Measurements from ENCODE around the gene TIMP3. TPM values are rescaled to one million over a fixed set of nuclear protein-coding genes. Genes with fewer than 3 reads are reported as not detected.
"Not testable (repeated sequence)": the region's sequence is repeated elsewhere in the genome, so short reads cannot be mapped to it uniquely, and the experiment has no call there.

The TIMP3 gene
- 288 TPM for total RNA-seq
- long read RNA-seq, full-length matches to known transcripts: 171 of 222 reads
- long read RNA-seq, partial matches to known transcripts: 49 of 222 reads
- long read RNA-seq, other reads (novel, unspliced or antisense): 2 of 222 reads

DNA sequence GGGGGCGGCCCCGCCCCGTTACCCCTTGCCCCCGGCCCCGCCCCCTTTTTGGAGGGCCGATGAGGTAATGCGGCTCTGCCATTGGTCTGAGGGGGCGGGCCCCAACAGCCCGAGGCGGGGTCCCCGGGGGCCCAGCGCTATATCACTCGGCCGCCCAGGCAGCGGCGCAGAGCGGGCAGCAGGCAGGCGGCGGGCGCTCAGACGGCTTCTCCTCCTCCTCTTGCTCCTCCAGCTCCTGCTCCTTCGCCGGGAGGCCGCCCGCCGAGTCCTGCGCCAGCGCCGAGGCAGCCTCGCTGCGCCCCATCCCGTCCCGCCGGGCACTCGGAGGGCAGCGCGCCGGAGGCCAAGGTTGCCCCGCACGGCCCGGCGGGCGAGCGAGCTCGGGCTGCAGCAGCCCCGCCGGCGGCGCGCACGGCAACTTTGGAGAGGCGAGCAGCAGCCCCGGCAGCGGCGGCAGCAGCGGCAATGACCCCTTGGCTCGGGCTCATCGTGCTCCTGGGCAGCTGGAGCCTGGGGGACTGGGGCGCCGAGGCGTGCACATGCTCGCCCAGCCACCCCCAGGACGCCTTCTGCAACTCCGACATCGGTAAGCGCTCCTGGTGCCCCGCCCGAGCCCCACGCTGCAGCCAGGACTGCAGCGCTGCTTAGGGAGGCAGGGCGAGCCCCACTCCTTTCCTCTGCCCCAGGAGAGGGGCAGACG, at the start of gene TIMP3:
TSS of gene TIMP3 (plus strand) at position 169 of the 700 bp plus-strand sequence. CDS start at position 466, 297 bp downstream.
- intact Hi-C loops (cut with DNase I): loop anchor here (2.0 kb wide), 1 partner anchor 185 kb away; no protein-coding TSS in a partner anchor
- ATAC-seq (peak; percentile 91), DNase-seq (ENCODE audit: missing footprints) (peak; percentile 94)

DNA sequence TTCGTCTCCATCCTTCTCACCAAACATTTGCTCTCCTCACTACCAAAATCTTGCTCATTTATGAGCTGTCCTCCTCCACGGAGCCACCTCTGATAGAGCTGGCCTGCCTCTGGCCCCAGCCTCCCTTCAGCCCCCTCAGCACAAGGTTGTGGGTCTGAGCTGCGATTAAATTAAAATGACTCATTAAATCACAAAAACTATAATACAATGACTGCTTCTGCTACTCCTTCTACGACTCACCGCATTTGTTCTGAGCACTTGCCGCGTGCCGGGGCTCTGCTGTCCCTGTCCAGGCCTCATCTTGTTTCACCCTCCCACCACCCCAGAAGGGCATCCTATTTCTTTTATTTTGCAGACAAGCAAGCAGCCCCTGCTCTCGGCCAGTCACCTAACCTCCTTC, 49.2 kb upstream of the TIMP3 start:
- ATAC-seq: no peak
- DNase-seq (ENCODE audit: missing footprints): no peak
- intact Hi-C loops (cut with DNase I): no loop called here

DNA sequence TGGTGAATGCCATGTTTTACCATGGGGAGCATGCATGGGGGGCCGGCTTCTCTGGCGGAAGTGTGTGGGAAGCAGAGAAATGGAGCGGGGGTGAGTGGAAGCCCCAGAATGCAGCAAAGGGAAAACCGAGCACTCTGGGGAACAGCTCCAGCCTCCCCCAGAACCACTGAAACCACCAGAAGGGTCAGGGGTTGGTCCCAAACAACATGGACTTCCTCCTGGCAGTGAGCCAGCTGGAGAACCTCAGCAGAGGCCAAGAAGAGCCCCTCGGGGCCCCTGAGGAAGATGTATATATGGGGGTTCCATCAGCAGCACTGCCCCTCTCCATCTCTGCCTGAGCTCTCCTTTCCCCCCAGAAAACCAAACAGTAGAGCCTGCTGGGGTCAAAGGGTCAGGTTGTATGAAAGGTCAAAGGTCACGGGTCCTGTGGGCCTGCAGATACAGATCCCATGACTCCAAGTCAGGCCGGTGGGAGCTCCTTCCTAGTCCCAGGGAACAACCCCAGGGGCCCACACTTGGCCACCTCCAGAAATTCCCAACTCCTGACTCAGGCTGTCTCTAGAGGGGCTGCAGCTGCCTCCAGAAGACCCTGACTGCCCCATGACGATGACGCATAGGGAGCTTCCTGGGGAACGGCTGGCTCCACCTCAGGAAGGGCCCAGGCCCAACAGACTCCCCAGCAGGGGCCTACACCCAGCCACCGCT, 48.5 kb upstream of the TIMP3 start:
- peak; percentile 35 for ATAC-seq
- intact Hi-C loops (cut with DNase I): no loop called here
- DNase-seq (ENCODE audit: missing footprints): peak; percentile 47

DNA sequence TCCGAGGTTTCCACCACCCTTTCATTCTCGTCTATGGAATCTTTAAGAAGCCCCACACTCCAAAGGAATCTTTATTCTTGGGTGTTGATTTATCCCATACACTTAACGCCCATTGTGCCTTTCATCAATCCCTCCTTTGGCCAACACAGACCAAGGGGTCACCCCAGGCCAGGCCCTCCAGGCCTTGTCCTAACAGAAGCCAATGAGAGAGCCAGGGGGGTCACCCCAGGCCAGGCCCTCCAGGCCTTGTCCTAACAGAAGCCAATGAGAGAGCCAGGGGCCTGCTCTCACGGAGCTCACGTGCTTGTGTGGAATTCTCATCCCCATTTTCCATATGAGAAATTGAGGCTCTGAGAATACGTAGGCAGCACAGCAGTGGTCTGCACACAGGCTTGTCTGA, 47.9 kb upstream of the TIMP3 start:
- ATAC-seq: no peak
- DNase-seq (ENCODE audit: missing footprints): peak; percentile 72
- intact Hi-C loops (cut with DNase I): no loop called here

DNA sequence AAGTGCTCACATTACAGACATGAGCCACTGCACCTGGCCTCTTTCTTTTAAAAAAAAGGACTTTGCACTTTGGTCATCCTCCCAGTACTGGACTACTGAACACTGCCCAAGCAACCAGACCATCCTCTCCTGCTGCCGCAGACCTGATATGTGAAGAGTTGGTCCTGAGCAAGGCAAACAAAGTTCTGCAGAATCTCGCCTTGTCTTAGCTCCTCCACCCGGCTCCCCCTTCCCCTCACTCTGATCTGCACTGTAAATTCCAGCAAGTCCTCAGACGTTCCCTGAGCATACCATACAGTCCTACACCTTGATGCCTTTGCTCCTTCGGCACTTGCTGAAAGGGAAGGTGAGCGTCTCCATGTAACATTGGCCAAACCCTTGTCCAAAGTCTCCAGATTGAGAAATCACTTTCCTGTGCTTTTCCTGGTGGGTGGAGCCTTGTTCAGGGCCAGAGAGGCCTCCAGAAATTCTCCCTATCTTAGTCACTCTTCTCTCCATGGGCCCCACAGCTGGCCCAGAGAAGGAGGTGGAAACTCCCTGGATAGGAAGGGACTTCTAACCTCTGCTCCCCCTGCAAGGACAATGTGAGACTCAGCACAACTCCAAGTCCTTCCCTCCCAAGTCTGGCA, 47.0 kb upstream of the TIMP3 start:
- peak; percentile 75 for DNase-seq (ENCODE audit: missing footprints)

DNA sequence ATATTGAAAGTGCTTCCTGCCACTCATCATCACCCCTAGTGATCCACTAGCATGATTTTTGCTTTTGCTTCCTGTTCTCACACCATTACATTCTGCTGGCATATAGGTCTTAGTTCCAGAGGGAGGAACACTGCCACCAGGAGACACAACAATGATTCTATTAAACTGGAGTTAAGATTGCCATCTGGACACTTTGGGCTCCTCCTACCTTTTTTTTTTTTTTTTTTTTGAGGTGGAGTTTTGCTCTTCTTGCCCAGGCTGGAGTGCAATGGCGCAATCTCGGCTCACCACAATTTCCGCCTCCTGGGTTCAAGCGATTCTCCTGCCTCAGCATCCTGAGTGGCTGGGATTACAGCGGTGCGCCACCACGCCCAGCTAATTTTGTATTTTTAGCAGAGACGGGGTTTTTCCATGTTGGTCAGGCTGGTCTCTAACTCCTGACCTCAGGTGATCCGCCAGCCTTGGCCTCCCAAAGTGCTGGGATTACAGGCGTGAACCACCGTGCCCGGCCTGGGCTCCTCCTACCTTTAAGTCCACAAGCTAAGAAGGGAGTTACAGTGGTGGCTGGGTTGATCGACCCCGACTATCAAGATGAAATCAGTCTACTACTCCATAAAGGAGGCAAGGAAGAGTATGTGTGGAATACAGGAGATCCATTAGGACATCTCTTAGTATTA, 44.3 kb upstream of the TIMP3 start:
- peak; percentile 54 for DNase-seq (ENCODE audit: missing footprints)
- intact Hi-C loops (cut with DNase I); ATAC-seq: not testable (repeated sequence)

More for the DNA sequence above, 47.0 kb upstream of the TIMP3 start:
- ATAC-seq: peak; percentile 92
- intact Hi-C loops (cut with DNase I): no loop called here

DNA sequence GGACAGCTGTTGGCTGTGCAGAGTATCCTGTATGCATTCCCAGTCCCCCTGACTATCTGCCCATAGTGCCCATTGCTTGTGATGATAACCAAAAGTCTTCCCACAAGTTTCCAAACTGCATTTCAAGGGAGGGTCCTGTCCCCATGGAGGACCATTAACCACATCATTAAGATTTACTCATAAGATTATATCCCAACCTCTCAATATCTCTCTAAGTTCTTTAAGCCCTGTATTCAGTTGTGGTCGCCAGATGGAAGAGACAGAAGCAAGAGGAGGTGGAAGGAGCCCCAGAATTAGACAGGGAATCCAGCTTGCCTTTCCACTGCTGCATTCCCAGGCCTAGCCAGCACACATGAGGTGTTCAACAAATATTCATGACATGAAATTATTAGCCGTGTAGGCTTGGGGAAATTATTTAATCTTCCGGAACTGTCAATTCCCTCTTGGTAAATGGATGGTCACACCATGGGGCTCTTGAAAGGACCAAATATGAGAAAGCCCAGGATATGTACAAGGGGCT, 42.6 kb upstream of the TIMP3 start:
- intact Hi-C loops (cut with DNase I): no loop called here

DNA sequence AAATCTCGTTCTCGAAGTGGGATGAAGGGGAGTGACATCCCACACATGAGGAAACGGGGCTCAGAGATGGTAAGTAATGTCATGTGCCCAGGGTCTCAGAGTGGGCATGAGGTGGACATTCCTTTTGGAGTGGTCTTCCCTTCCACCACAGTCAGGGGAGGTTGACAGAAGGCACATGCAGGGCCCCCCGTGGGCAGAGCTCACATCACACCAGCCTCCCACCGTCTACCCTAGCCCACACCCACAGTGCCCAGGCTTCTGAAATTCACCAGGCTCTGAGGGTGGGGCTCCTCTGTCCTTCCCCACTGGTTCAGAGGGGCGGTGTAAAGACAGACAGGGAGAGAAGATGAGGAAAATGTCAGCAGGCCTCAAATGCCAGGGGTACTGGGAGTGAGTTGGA, 41.1 kb upstream of the TIMP3 start:
- ATAC-seq: no peak
- intact Hi-C loops (cut with DNase I): loop anchor here (5.0 kb wide), 1 partner anchor 43 kb away; no protein-coding TSS in a partner anchor
- DNase-seq (ENCODE audit: missing footprints): no peak

More for the DNA sequence above, 42.6 kb upstream of the TIMP3 start:
- DNase-seq (ENCODE audit: missing footprints): no peak
- ATAC-seq: no peak

DNA sequence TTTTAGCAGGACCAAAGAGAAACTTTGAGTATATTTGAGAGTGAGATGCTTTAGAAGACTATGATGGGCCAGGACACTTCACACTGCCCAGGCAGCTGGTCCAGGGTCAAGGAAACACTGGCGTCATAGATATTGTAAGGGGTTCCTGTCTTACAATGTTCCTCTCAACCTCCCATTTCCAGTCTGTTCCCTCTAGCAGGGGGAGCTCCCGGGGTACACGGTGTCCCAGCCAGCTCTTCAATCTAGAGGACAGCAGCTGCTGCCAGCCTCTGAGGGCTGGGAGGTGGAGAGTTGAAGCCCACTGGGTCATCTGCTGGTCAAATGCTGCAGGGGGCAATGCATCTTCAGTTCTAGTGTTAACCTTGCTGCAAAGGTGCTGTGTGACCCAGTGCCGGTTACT, 40.7 kb upstream of the TIMP3 start:
- ATAC-seq (peak; percentile 40), DNase-seq (ENCODE audit: missing footprints) (no peak)
- intact Hi-C loops (cut with DNase I): loop anchor here (5.0 kb wide), 1 partner anchor 44 kb away; no protein-coding TSS in a partner anchor

DNA sequence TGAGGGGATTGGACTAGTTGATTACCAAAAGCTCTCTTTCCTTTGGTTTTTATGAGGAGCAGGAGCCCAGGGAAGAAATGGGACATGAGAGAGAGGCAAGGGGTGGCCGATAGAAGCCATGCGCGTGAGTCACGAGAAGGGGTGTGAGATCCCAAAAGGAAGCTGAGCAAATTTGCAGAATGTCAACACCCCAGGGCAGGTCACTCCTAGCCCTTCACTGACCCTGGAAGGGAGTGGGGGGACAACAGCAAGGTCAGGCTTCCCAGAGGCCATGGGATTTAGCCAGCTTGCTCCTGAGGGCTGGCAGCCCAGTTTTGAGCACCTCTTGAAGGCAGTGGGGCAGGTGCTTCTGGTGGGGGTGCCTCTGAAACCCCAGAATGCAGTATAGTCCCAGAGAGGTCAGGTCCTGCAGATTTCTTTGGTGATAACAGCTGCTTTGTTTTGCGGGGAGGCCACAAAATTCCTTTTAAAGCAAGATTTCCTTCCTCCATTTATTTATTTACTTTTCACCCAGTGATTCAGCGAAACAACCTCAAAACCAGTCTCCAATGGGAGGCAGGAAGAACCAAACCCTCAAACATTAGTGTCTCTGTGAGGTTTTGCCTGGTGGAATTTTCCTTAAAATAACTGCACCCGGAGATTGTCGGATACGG, 40.1 kb upstream of the TIMP3 start:
- DNase-seq (ENCODE audit: missing footprints): no peak
- ATAC-seq: no peak
- intact Hi-C loops (cut with DNase I): loop anchor here (5.0 kb wide), 1 partner anchor 44 kb away; no protein-coding TSS in a partner anchor

DNA sequence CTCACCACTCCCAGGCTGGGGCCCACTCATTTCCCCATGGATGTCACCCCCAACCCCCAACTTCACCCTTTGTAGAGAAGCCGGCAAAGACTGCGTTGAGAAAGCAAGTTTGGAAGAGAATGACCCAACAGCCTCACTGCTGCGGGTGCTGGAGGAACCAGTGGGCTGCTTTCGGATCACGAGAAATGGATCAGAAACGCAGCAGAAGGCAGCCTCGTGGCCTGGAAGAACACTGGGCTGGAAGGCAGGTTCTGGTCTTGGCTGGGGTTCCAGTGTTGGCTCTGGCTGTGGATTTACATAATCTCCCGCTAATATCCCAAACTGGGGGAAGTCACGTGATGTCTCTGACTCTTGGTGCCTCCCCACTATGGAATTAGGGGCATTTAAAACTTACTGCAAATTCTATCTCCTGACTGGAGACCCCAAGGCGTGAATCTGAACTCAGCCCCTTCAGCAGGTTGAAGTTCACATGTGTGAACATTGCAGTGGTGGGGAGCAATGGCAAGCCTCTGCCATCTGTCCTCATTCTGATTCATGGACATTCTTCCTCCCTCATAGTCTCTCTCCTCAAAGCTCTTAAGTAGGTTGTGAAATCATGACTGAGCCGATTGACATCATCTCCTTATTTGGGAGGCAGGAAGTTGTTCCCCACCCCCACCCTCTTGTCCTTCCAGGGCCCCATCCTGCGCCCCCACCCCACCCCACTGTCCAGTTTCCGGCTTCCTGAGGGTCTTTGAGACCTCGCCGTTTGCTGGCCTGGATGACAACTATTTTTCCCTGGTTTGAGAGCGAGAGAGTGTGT, 37.0 kb upstream of the TIMP3 start:
- peak; percentile 81 for ATAC-seq
- intact Hi-C loops (cut with DNase I): loop anchor here (5.0 kb wide), 1 partner anchor 47 kb away; no protein-coding TSS in a partner anchor

DNA sequence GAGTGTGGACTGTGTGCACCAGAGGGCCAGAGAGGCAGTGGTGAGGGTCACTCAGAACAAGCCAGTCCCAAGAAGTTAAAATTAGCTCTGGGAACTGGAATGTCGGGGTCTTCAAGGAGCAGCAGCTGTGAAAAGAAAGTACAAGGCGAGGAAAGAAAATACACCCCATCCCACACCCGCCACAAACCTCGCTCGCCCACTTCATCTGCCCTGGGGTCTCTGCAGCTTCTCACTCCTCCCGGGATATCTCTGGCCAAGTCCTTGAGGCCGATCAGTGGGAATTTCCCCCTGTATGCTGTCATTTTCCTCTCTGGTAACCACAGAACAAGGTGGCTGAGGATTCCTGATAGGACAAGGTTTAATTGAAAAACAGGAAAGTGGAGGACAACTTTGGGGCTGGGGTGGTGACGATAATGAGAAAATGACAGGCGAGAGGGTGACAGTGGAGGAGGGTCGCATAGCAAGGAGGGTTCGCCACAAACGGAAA, 36.3 kb upstream of the TIMP3 start:
- no peak for DNase-seq (ENCODE audit: missing footprints)
- ATAC-seq: no peak
- intact Hi-C loops (cut with DNase I): no loop called here

More for the DNA sequence above, 37.0 kb upstream of the TIMP3 start:
- peak; percentile 81 for DNase-seq (ENCODE audit: missing footprints)

DNA sequence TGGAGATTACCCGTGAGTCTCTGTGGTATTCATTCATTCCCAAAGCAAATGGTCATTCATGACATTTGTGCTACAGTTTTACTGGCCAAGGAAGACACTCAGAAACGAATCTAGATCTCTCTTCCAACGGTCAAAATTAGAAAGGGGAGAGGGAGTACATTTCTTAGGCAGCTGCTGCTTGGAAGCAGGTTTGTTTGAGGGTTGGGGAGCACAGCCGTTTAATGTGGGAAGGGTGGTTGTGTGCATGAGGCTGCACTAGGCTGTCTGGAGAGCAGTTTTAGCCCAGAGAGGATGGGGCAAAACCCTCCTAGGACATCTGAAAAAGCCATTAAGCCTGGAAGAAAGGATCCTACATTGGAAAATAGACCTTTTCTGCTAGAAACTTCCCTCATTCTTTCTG, 29.7 kb upstream of the TIMP3 start:
- intact Hi-C loops (cut with DNase I): loop anchor here (5.0 kb wide), 1 partner anchor 34 kb away; no protein-coding TSS in a partner anchor
- no peak for DNase-seq (ENCODE audit: missing footprints)
- ATAC-seq: peak; percentile 45

DNA sequence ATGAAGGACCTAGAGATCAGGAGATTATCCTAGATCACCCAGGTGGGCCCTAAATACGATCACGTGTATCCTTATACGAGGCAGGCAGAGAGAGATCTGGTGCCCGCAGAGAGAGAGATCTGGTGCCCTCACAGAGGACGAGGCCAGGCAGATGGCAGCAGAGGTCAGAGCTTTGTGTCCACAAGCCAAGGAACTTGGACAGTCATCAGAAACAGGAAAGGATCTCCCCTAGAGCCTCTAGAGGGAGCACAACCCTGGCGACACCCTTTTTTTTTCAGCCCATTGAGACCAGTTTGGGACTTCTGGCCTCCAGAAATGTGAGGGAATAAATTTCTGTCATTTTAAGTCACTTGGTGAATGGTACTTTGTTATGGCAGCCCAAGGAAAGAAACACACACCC, 25.5 kb upstream of the TIMP3 start:
- ATAC-seq (no peak), DNase-seq (ENCODE audit: missing footprints) (no peak)
- intact Hi-C loops (cut with DNase I): no loop called here

DNA sequence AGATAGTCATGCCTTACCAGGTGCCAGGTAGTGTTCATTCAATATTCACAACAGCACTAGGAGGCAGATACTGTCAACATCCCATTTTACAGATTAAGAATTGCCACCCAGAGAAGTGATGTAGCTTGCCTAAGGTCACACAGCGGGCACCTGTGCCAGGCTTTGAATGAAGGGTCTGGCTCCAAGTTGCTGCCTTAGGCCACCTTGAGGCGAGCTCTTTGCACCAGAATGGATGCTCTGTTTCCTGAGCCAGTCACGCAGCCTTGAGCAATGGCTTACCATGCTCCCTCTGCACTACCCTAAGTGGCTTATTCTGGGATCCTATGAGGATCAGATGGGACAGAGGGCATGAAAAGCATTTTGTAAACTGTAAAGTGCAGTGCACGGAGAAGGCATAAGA, 25.1 kb upstream of the TIMP3 start:
- no peak for DNase-seq (ENCODE audit: missing footprints)
- ATAC-seq: no peak
- intact Hi-C loops (cut with DNase I): no loop called here

DNA sequence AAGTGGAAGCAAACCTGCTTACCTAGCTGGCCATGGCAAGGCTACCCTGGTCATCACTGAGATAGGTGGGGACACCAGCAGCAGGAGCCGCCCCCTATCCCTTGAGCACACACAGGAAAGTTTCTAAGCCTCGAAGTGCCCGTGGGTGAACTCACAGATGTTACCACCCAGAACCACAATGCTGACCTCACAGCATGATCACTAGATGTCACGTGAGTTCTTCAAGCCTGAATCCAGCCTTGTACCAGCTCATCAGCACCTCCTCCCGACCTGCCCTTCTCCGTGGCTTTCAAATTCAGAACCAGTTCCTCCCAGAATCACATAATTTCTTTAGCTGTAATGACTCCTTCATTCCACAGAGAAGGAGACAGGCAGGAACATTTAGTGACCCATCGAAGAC, 24.7 kb upstream of the TIMP3 start:
- no peak for ATAC-seq
- intact Hi-C loops (cut with DNase I): no loop called here
- DNase-seq (ENCODE audit: missing footprints): no peak

DNA sequence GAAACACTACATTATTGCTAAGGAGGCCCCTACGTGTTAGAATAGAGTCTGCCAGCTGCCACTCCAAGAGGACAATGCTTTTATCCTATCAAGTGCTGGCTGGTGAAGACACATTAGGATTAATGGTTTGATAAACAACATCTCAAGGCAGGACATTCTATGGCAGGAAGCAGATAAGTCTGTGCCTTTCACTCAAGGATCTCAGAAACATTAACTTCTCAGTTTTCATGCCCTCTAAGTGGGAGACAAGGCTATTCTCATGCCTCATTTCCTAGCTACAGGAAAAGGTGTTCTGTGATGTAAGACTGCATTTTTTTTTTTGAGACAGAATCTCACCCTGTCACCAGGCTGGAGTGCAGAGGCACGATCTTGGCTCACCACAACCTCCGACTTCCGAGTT, 23.5 kb upstream of the TIMP3 start:
- DNase-seq (ENCODE audit: missing footprints) (no peak), ATAC-seq (no peak)
- intact Hi-C loops (cut with DNase I): no loop called here
